Dendritic cell treated with granulocyte-macrophage colony-stimulating factor and Interleukin-4, amounts not matched to agents 40 ng/mL and 50 ng/mL, for 4 days (primary cell): Measurements from ENCODE around the gene ASAP3.
"Not testable (repeated sequence)": the region's sequence is repeated elsewhere in the genome, so short reads cannot be mapped to it uniquely, and the experiment has no call there.

Experiments used
- H3K27ac Mint-ChIP-seq: one replicate; pipeline ENCODE4 v1.8.0; 2022; ENCODE audit warnings: mild to moderate bottlenecking, mixed read lengths
- H3K27me3 Mint-ChIP-seq: one replicate; pipeline ENCODE4 v1.8.0; 2022; ENCODE audit warnings: mild to moderate bottlenecking, mixed read lengths
- H3K36me3 Mint-ChIP-seq: one replicate; pipeline ENCODE4 v1.8.0; 2022; ENCODE audit warnings: low read depth, mixed read lengths
- H3K4me1 Mint-ChIP-seq: one replicate; pipeline ENCODE4 v1.8.0; 2022; ENCODE audit warnings: low read depth, mixed read lengths
- H3K4me3 Mint-ChIP-seq: one replicate; pipeline ENCODE4 v1.8.0; 2022; ENCODE audit warnings: mild to moderate bottlenecking, moderate library complexity, mixed read lengths
- H3K9me3 Mint-ChIP-seq: one replicate; pipeline ENCODE4 v1.8.0; 2022; ENCODE audit warnings: mixed read lengths
- intact Hi-C: fragments of 100-400 bp; cut with micrococcal nuclease; formaldehyde crosslinking; loops from one replicate; pipeline ENCODE4 v1.15.0; 2022

Gene ASAP3

DNA sequence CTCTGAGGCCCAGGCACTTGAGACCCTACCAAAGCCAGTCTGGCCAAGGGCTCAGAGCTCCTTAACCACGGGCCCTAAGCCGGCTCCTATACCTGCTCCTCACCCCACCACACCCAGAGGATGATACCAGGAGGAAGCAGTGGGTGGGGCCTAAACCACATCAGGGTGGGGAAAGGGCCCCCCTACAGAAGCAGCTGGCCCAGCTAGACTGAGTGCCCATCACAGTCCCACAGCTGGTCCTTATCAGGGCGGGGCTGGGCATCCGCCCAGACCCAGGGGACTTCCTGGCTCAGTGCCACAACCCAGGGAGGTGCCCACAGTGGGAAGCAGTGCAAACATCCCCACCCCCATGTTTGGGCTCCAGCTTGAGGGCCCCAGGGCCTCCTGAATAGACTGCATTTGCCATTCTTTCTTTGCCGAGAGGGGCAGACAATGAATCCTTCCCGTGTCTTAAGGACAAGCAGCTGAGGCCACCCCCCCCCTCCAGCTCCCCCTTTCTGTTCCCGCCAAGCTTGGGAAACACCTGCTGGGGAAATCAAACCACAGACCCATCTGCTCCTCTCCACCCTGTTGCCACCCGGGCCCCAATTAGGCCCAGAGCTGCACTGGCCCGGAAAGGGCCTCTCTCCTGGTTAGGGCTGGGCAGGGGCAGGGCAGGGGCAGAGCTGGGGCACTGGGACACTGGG, 40.9 kb upstream of the ASAP3 start:
- peaks cover 68% of the 10 kb centered on the region for H3K4me1 Mint-ChIP-seq
- H3K27me3 Mint-ChIP-seq, result no peaks in the 10 kb centered on the region
- intact Hi-C loops, result no loop called here
- H3K4me3 Mint-ChIP-seq, result no peak overlapping the region
- H3K36me3 Mint-ChIP-seq, result peaks cover 5% of the 10 kb centered on the region
- peak overlapping the region; percentile 97 for H3K27ac Mint-ChIP-seq
- no peaks in the 10 kb centered on the region for H3K9me3 Mint-ChIP-seq

DNA sequence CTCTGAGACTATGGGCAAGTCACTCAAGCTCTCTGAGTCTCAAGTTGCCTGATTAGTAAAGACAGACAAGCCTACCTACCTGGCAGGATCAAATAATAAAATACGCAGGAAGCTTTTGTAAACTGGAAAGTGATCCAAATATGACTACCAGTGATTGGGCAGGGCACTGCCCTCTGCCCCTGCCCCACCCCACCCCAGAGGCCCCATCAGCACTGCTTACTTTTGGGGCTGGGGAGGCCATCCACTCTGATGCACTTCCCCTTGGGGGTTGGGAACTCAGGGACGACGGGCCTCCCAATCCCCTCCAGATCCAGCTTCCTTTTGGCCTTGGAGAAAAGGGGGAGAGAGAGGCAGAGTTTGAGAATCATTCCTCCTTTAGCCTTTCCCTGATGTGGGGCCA, 40.2 kb upstream of the ASAP3 start:
- Mint-ChIP-seq H3K27ac (peak overlapping the region; percentile 25), H3K36me3 (peaks cover 5% of the 10 kb centered on the region), H3K27me3 (no peaks in the 10 kb centered on the region), H3K4me3 (no peak overlapping the region), H3K4me1 (peaks cover 61% of the 10 kb centered on the region), H3K9me3 (no peaks in the 10 kb centered on the region)
- intact Hi-C loops, result no loop called here

DNA sequence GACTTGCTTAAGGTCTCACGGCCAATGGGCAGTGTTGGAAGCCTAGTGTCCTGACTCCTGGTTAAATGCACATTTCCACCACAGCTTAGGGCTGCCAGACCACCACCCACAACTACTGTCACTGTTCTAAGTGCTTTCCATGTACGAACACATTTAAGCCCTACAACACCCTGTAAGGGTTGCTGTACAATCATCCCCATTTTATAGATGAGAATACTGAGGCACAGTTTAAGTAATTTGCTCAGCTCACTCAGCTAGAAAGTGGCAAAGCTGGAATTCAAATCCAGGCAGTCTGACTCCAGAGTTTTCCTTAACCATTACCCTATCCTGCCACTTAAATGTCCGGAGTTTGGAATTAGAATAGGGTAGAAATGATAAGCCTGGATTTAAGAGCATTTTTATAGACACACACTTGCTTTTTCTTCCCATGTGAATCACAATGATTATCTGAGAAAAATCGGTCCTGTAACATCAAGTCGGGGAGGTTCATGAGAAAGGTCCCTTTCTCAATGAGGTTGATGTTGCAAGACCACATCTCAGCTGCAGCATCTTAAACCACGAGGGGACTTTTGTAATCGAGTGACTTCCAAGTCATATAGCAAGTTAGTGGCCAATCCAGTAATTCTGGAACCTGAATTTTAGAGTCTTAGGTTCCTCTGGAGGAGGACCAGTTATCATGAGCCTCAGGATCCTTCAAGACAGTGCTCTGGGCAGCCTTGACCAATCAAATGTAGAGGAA, 38.4 kb upstream of the ASAP3 start:
- Mint-ChIP-seq H3K4me3 (no peak overlapping the region), H3K27ac (no peak overlapping the region), H3K27me3 (no peaks in the 10 kb centered on the region), H3K9me3 (no peaks in the 10 kb centered on the region), H3K36me3 (peaks cover 10% of the 10 kb centered on the region), H3K4me1 (peaks cover 44% of the 10 kb centered on the region)
- intact Hi-C loops, result no loop called here

DNA sequence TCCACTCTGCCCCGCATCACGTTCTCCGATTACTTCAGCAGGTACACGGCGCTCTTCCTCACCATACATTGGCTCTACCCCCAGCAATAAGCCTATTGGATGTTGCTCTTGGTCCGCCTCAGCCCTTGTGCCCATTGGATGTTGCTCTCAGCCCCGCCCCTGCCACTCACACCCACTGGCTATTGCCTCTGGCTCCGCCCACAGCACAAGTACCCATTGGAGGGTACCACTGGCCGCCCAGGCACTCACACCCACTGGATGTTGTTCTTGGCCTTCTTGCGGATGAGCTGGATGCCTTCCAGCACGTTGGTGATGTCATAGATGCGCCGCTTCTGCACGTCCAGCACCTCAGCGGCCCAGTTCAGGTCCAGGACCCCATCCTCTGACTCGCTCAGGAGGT, 37.6 kb upstream of the ASAP3 start:
- no peak overlapping the region for H3K4me3 Mint-ChIP-seq
- H3K27ac Mint-ChIP-seq, result no peak overlapping the region
- intact Hi-C loops, result no loop called here
- H3K36me3 Mint-ChIP-seq, result peaks cover 12% of the 10 kb centered on the region
- no peaks in the 10 kb centered on the region for H3K27me3 Mint-ChIP-seq
- peaks cover 35% of the 10 kb centered on the region for H3K4me1 Mint-ChIP-seq
- H3K9me3 Mint-ChIP-seq, result no peaks in the 10 kb centered on the region

DNA sequence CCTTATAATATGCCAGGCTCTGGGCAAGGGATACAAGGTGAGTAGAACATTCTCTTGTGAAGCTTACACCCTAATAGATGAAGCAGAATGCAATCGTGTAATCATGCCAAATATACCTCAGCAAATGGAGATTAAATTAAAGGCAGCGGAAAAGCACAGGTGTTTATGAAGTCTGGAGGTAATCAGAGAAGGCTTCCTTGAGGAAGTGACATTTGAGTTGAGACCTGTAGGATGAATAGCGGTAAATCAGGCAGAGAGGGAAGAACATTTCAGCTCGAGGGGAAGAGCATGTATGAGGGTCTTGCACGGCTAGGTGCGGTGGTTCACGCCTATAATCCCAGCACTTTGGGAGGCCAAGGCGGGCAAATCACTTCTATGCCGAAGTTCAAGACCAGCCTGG, 33.6 kb upstream of the ASAP3 start:
- Mint-ChIP-seq H3K27me3 (no peaks in the 10 kb centered on the region), H3K36me3 (peaks cover 27% of the 10 kb centered on the region), H3K4me1 (peaks cover 9% of the 10 kb centered on the region), H3K27ac (no peak overlapping the region), H3K4me3 (no peak overlapping the region), H3K9me3 (no peaks in the 10 kb centered on the region)
- intact Hi-C loops, result no loop called here

DNA sequence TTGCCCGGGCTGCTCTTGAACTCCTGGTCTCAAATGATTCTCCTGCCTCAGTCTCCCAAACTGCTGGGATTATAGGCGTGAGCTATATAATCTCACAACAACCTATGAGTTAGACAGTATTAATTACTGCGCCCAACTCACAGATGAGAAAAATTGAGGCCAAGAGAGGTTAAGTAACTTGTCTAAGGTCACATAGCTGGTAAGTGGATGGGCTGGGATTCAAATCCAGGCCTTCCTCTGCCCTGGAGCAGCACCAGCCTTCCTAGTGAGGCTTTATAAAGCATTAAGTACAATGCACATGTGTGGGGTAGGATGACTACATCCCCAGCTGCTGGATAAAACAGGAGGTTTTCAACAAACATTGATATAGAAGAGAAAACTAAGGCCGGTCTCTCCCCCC, 31.9 kb upstream of the ASAP3 start:
- Mint-ChIP-seq H3K9me3 (no peaks in the 10 kb centered on the region), H3K27me3 (no peaks in the 10 kb centered on the region), H3K4me1 (no peaks in the 10 kb centered on the region), H3K4me3 (no peak overlapping the region), H3K27ac (no peak overlapping the region), H3K36me3 (peaks cover 22% of the 10 kb centered on the region)
- intact Hi-C loops, result no loop called here

DNA sequence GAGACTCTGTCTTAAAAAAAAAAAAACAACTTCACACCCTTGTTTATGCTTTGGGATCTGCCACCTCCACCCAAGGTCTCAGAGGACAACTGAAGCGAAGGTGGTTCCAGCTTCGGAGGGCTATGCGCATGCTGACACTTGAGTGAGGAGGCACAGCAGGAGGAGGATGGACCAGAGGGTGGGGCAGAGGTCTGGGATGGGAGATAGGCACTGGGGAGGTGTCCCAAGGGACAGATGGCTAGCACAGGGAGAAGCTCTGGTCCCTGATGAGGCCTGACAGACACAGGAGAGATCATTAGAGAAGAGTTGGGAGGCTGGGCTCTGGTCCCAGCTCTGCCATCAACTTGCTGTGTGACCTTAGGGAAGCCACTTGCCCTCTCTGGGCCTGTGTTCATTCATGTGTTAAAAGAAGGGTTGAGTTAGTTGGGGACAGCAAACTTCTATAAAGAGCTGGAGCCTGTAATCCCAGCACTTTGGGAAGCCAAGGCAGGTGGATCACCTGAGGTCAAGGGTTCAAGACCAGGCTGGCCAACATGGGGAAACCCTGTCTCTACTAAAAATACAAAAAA, 30.2 kb upstream of the ASAP3 start:
- Mint-ChIP-seq H3K36me3 (peaks cover 33% of the 10 kb centered on the region), H3K4me3 (no peak overlapping the region), H3K27ac (peak overlapping the region; percentile 25), H3K27me3 (no peaks in the 10 kb centered on the region), H3K4me1 (no peaks in the 10 kb centered on the region), H3K9me3 (no peaks in the 10 kb centered on the region)
- intact Hi-C loops, result no loop called here

DNA sequence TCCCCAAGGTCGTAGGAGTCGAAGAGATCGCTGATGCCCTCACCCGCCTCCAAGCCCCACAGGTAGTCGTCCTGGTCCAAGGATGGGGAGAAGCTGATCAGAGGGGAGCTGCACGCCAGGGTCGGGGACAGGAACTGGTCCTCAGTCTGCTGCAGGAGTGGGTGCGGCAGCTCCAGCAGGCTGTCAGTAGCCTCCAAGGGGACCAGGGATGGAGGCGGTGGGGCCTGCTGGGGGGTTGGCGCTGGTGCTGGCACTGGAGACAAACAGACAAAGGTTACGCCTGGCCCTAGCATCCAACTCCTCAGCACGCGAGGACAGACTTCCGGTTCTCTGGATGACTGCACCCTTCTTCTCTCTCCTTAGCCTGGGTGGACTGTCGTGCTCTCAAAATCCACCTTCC, 25.9 kb upstream of the ASAP3 start:
- Mint-ChIP-seq H3K4me1 (peaks cover 3% of the 10 kb centered on the region), H3K9me3 (no peaks in the 10 kb centered on the region), H3K4me3 (no peak overlapping the region), H3K27ac (no peak overlapping the region), H3K36me3 (peaks cover 18% of the 10 kb centered on the region), H3K27me3 (no peaks in the 10 kb centered on the region)
- intact Hi-C loops, result no loop called here

DNA sequence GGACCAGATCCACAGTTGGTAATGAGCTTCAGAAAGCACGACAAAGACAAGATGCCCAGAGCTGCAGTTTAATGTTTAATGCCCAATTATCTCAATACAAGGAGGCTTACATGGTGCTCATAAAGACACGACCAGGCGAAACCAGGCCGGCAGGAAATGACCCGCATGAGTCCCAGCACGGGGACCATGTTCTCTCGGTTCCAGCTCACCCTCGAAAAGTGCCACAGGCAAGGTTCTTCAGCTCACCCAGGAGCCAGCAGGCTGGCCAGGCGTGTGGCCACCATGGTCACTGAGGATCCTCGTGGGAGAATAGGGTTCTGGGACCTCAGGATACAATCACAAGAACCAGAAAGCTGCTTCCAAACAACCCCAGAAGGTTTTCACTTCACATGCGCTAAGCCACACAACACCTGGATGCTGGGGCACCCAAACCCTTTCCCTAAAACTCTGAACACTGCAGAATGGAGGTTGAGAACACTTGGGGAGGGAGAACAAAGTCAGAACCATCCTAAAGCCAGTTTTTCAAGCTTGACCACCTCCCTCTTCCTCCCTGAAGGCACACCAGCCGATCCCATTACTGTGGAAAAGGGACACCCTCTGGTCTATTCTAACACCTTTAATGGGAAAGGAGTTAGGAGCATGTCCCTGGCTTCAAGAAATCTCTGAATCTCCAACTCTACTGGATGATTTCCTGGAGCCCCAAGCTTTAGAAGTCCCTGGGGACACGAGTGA, 22.6 kb upstream of the ASAP3 start:
- H3K27me3 Mint-ChIP-seq, result peaks cover 2% of the 10 kb centered on the region
- H3K9me3 Mint-ChIP-seq, result no peaks in the 10 kb centered on the region
- intact Hi-C loops, result no loop called here
- H3K27ac Mint-ChIP-seq, result no peak overlapping the region
- no peak overlapping the region for H3K4me3 Mint-ChIP-seq
- H3K36me3 Mint-ChIP-seq, result peaks cover 12% of the 10 kb centered on the region
- H3K4me1 Mint-ChIP-seq, result peaks cover 5% of the 10 kb centered on the region

DNA sequence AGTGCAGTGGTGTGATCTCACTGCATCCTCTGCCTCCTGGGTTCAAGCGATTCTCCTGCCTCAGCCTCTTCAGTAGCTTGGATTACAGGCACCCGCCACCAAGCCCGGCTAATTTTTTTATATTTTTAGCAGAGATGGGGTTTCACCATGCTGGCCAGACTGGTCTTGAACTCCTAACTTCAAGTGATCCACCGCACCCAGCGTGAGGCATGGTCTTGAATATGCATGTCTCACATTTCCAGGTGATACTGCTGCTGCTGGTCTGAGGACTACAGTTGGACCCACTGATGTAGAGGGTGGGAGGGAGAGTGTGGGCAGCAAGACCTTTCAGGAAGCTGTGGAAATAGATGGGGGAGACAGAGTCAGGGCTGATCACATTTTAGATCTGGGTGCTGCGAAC, 21.9 kb upstream of the ASAP3 start:
- peaks cover 5% of the 10 kb centered on the region for H3K4me1 Mint-ChIP-seq
- peaks cover 4% of the 10 kb centered on the region for H3K27me3 Mint-ChIP-seq
- intact Hi-C loops, result no loop called here
- H3K9me3 Mint-ChIP-seq, result no peaks in the 10 kb centered on the region
- no peak overlapping the region for H3K4me3 Mint-ChIP-seq
- no peak overlapping the region for H3K27ac Mint-ChIP-seq
- peaks cover 12% of the 10 kb centered on the region for H3K36me3 Mint-ChIP-seq

DNA sequence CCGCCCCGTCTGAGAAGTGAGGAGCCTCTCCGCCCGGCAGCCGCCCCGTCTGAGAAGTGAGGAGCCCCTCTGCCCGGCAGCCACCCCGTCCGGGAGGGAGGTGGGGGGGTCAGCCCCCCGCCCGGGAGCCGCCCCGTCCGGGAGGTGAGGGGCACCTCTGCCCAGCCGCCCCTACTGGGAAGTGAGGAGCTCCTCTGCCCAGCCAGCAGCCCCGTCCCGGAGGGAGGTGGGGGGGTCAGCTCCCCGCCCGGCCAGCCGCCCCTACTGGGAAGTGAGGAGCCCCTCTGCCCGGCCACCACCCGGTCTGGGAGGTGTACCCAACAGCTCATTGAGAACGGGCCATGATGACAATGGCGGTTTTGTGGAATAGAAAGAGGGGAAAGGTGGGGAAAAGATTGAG, 20.2 kb upstream of the ASAP3 start:
- H3K4me3 Mint-ChIP-seq, H3K27me3 Mint-ChIP-seq, H3K36me3 Mint-ChIP-seq, intact Hi-C loops, H3K9me3 Mint-ChIP-seq, H3K4me1 Mint-ChIP-seq, H3K27ac Mint-ChIP-seq: not testable (repeated sequence)

DNA sequence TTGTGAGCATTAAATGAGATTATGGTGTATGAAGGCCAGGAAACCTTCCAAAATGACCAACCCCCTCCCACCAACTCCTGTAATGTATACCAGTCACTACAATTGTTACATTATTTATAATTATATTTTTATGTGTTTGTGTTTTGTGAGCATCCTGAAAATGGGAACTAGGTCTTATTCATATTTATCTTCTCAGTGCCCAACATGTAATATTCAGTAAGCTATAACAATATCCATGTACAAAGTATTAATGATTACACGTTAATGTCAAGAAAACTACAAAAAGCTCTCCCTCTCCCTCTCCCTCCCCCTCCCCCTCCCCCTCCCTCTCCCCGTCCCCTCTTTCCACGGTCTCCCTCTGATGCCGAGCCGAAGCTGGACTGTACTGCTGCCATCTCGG, 19.0 kb upstream of the ASAP3 start:
- peaks cover 5% of the 10 kb centered on the region for H3K27me3 Mint-ChIP-seq
- no peaks in the 10 kb centered on the region for H3K36me3 Mint-ChIP-seq
- peaks cover 5% of the 10 kb centered on the region for H3K4me1 Mint-ChIP-seq
- intact Hi-C loops, result no loop called here
- H3K4me3 Mint-ChIP-seq, result no peak overlapping the region
- H3K27ac Mint-ChIP-seq, result no peak overlapping the region
- no peaks in the 10 kb centered on the region for H3K9me3 Mint-ChIP-seq

DNA sequence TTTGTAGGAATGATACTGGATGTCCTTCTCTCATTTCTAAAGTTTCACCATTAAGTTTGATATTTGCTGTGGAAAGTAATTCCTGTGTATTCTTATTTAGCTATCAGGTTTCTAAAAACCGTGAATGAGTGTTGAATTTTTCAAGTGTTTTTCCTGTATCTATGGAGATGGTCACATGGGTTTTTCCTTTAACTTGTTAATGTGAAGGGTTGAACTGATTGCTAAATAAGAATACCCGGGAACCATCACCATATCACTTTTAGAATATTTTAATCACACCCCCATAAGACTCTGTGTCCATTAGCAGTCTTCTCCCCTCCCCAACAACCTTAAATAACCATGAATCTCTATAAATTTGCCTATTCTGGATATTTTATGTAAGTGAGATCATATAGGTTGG, 16.5 kb upstream of the ASAP3 start:
- no peaks in the 10 kb centered on the region for H3K36me3 Mint-ChIP-seq
- H3K9me3 Mint-ChIP-seq, result no peaks in the 10 kb centered on the region
- intact Hi-C loops, result no loop called here
- no peak overlapping the region for H3K27ac Mint-ChIP-seq
- H3K4me1 Mint-ChIP-seq, result peaks cover 11% of the 10 kb centered on the region
- H3K4me3 Mint-ChIP-seq, result no peak overlapping the region
- peaks cover 8% of the 10 kb centered on the region for H3K27me3 Mint-ChIP-seq

DNA sequence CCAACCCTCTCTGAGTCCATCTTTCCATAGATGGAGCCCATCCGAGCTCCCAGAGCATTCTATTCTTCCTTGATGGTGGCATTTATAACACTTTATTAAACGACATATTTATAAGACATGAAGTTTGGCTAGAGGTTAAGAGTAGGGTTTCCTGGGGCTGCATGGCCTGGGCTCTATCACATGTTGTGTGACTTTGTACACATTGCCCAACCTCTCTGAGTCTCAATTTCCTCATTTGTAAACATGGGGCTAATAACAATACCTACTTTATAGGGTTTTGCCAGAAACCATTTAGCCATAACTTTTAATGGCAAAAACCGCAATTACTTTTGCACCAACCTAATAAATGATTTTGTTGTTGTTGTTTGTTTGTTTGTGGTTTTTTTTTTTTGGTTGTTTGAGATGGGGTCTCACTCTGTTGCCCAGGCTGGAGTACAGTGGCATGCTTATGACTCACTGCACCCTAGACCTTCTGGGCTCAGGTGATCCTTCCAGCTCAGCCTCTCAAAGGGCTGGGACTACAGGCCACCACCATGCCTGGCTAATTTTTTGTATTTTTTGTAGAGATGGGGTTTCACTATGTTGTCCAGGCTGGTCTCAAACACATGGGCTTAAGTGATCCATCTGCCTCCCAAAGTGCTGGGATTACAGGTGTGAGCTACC, 13.9 kb upstream of the ASAP3 start:
- Mint-ChIP-seq H3K9me3 (no peaks in the 10 kb centered on the region), H3K27me3 (peaks cover 24% of the 10 kb centered on the region), H3K4me3 (no peak overlapping the region), H3K4me1 (peaks cover 6% of the 10 kb centered on the region), H3K27ac (peak overlapping the region; percentile 57), H3K36me3 (no peaks in the 10 kb centered on the region)
- intact Hi-C loops, result loop anchor here (1.0 to 5.0 kb wide), 2 partner anchors 41 to 139 kb away; no protein-coding TSS in a partner anchor
